SW 1271 (cell line): ENCODE measurements around the gene GLDC.
"Not testable (repeated sequence)": the region's sequence is repeated elsewhere in the genome, so short reads cannot be mapped to it uniquely, and the experiment has no call there.

Source experiments
- DNase-seq, 2 experiments: peaks; one replicate each; lab custom pipeline; 2025; lab: John Stamatoyannopoulos, UW

Gene GLDC

GRCh38 chr9:6566409-6567139, 79.0 kb downstream of the GLDC start:
- peak; percentile 54 to 77 for DNase-seq

GRCh38 chr9:6565312-6565711, 80.2 kb downstream of the GLDC start:
- DNase-seq = no peak

- no peak for DNase-seq
Observed at GRCh38 chr9:6564868-6565267, 80.7 kb downstream of the GLDC start.

- DNase-seq = no peak
Observed at GRCh38 chr9:6564360-6564759, 81.2 kb downstream of the GLDC start.

GRCh38 chr9:6562871-6563430, 82.6 kb downstream of the GLDC start:
- DNase-seq = no peak

GRCh38 chr9:6562201-6562600, 83.3 kb downstream of the GLDC start:
- DNase-seq = no peak

GRCh38 chr9:6557883-6558616, 87.5 kb downstream of the GLDC start:
- no peak for DNase-seq

GRCh38 chr9:6553866-6554265, 91.7 kb downstream of the GLDC start:
- no peak for DNase-seq

GRCh38 chr9:6552498-6553121, 92.9 kb downstream of the GLDC start:
- DNase-seq = no peak

- DNase-seq = no peak
Observed at GRCh38 chr9:6552033-6552432, 93.5 kb downstream of the GLDC start.

GRCh38 chr9:6551136-6551535, 94.4 kb downstream of the GLDC start:
- DNase-seq = no peak

GRCh38 chr9:6549106-6549800, 96.3 kb downstream of the GLDC start:
- no peak for DNase-seq

GRCh38 chr9:6545017-6545691, 100.4 kb downstream of the GLDC start:
- no peak for DNase-seq

- no peak for DNase-seq
Observed at GRCh38 chr9:6543204-6543603, 102.3 kb downstream of the GLDC start.

GRCh38 chr9:6542617-6543016, 102.9 kb downstream of the GLDC start:
- not testable (repeated sequence) for DNase-seq

GRCh38 chr9:6538666-6539071, 106.9 kb downstream of the GLDC start:
- DNase-seq = no peak

GRCh38 chr9:6535594-6535993, 109.9 kb downstream of the GLDC start:
- DNase-seq = no peak

GRCh38 chr9:6525326-6526045, 120.0 kb downstream of the GLDC start:
- no peak for DNase-seq

GRCh38 chr9:6522263-6522662, 123.3 kb downstream of the GLDC start:
- no peak for DNase-seq

- DNase-seq = no peak
Observed at GRCh38 chr9:6512085-6512657, 133.4 kb downstream of the GLDC start.

- no peak for DNase-seq
Observed at GRCh38 chr9:6506571-6506970, 139.0 kb downstream of the GLDC start.
